GM19395 (cell line): ENCODE results near the gene ASRGL1.

Experiments
- ATAC-seq: cut with Tn5 transposase; IDR thresholded peaks from one replicate; pipeline ENCODE4 v1.9.1; 2021; ENCODE audit warnings: mild to moderate bottlenecking, moderate library complexity; ENCODE audit not compliant: unreplicated experiment

ASRGL1 gene

GRCh38 chr11:62438641-62439040 lies 101.4 kb downstream of the ASRGL1 start:
- no peak for ATAC-seq

DNA sequence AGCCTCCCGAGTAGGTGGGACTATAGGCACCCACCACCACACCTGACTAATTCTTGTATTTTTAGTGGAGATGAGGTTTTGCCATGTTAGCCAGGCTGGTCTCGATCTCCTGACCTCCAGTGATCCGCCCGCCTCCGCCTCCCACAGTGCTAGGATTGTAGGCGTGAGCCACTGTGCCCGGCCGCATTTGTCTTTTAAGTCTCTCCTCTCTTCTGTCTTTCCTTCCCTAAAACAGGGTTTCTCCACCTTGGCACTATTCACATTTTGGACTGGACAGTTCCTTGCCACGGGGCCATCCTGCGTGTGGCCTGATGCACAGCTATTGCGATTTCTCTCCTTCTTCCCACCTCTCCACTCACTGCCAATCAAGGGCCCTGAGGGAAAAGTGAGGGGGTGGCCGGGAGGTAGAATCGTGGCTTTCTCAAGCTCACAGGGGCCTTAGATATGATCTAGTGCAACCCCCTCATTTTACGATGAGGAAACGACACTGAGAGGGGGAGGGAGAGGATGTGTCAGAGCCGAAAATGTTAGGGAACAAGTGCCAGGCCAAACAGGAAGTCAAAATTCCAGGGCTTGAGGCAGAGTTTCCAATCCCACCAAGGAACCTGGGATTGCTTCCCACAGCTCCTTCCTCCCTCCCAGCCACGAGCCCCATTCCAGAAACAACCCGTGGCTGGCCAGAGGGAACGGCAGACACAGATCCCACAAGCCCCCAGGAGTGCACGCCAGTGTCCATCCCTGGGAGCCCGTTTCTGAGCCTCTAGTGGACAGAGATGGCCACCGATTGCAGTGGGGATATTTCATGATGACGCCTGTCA lies 102.7 kb downstream of the ASRGL1 start:
- ATAC-seq: no peak
